ENCODE data around the gene RRP12.
A peak's percentile ranks its signal among the peaks of the same experiment; 100 is the strongest.

The RRP12 gene

GRCh38 chr10:97400665-97401454 is at the start of gene RRP12:
Gene RRP12, minus strand, starts transcription at chr10:97401340. Its CDS starts 109 bp downstream, at chr10:97401231.
- Histone ChIP-seq H3K9me3 (ENCODE audit: low read length) (no peaks in the 10 kb centered on the region), H2AFZ (ENCODE audit: low read depth, low read length) (peak within 1 kb of the TSS; percentile 74), H3K27me3 (ENCODE audit: insufficient read depth, low read length) (no peaks in the 10 kb centered on the region), H3K4me3 (ENCODE audit: low read length) (peak within 1 kb of the TSS; percentile 77), H3K4me1 (ENCODE audit: insufficient read depth, low read length) (peaks cover 8% of the 10 kb centered on the region), H3K36me3 (ENCODE audit: insufficient read depth, low read length) (peaks cover 11% of the 10 kb centered on the region)

GRCh38 chr10:97450828-97451227 is 49.7 kb upstream of the RRP12 start:
- H3K27me3 ChIP-seq (ENCODE audit: insufficient read depth, low read length): no peaks in the 10 kb centered on the region
- H3K36me3 ChIP-seq (ENCODE audit: insufficient read depth, low read length): peaks cover 46% of the 10 kb centered on the region
- H3K4me3 ChIP-seq (ENCODE audit: low read length): no peak overlapping the region
- H2AFZ ChIP-seq (ENCODE audit: low read depth, low read length): no peak overlapping the region
- H3K4me1 ChIP-seq (ENCODE audit: insufficient read depth, low read length): peaks cover 14% of the 10 kb centered on the region
- H3K9me3 ChIP-seq (ENCODE audit: low read length): no peaks in the 10 kb centered on the region

DNA sequence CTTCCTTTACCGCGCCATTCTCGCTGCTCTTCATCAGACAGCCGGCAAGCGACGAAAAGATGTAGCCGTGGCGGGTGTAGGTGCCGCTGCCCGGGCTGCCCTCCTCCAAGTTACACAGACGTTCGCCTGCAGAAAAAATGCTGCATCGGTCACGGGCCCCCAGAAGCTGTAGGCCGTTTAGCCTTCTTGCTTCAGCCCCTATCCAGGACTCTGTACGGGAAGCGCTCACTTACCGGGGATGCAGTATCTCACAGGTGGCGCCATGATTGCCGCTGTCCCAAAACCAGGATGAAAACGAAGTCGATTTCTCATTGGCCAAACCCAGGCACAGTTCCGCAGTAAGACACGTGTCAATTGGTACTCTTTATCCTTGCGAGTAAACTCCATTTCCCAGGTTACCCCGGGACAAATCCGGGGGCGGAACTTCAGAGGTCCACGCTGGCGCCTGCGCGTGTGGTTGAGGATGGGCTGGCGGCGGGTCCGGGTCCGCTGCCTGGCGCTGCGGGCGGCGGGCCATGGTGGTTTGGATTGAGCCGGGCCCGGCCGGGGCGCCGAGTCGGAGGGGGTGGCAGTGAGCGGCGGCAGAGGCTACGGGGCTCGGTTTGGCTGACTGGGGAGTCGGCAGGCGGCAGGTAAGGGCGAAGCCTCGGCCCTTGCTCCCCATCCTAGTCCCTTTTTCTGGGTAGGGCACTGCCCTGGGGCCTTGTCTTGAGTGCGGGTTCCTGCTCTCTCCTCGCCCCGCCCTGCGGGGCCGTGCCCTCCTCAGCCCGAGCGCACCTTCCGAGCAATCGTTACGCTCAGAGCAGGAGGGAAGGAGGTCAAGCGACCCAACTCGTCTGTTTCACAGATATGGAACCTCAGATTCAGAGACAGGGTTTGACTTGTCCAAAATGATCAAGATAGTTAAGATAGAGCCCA is 44.8 kb upstream of the RRP12 start, which contains the start of the genes EXOSC1 and ZDHHC16:
Gene EXOSC1, minus strand, starts transcription at position 285 of the 918 bp plus-strand sequence. Its CDS starts 21 bp downstream, at position 264.
Gene ZDHHC16, plus strand, starts transcription at position 454 of the 918 bp plus-strand sequence. CDS start 5,501 bp downstream, outside the sequence.
- H3K4me1 ChIP-seq (ENCODE audit: insufficient read depth, low read length): peaks cover 22% of the 10 kb centered on the region
- H3K36me3 ChIP-seq (ENCODE audit: insufficient read depth, low read length): peaks cover 14% of the 10 kb centered on the region
- H3K27me3 ChIP-seq (ENCODE audit: insufficient read depth, low read length): no peaks in the 10 kb centered on the region
- no peaks in the 10 kb centered on the region for H3K9me3 ChIP-seq (ENCODE audit: low read length)
- H3K4me3 ChIP-seq (ENCODE audit: low read length): peak within 1 kb of the TSS; percentile 82
- peak within 1 kb of the TSS; percentile 69 for H2AFZ ChIP-seq (ENCODE audit: low read depth, low read length)

- Histone ChIP-seq H3K27me3 (ENCODE audit: insufficient read depth, low read length) (no peaks in the 10 kb centered on the region), H3K4me1 (ENCODE audit: insufficient read depth, low read length) (peaks cover 16% of the 10 kb centered on the region), H3K4me3 (ENCODE audit: low read length) (peak overlapping the region; percentile 82), H2AFZ (ENCODE audit: low read depth, low read length) (peak overlapping the region; percentile 69), H3K9me3 (ENCODE audit: low read length) (no peaks in the 10 kb centered on the region), H3K36me3 (ENCODE audit: insufficient read depth, low read length) (peaks cover 15% of the 10 kb centered on the region)
Measured at GRCh38 chr10:97445357-97445721, 44.2 kb upstream of the RRP12 start.

DNA sequence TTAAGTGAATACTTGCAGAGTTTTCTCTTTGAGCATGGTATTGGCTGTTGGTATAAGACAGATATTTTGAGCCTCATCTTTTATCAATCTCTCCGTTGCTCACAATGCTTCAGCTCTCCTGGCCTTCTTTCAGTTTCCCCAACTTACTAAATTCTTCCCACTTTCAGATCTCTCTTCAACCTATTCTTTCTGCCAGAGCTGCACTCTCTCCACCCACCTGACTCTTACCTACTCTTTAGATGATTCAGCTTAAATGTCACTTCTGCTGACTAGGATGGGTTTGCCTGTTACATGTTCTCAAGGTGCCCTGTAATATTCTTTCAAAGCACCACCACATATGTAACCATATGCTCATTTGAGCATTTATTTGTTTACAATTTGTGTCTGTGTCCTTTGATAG is 43.1 kb upstream of the RRP12 start:
- peaks cover 22% of the 10 kb centered on the region for H3K36me3 ChIP-seq (ENCODE audit: insufficient read depth, low read length)
- no peak overlapping the region for H2AFZ ChIP-seq (ENCODE audit: low read depth, low read length)
- peaks cover 14% of the 10 kb centered on the region for H3K4me1 ChIP-seq (ENCODE audit: insufficient read depth, low read length)
- no peaks in the 10 kb centered on the region for H3K27me3 ChIP-seq (ENCODE audit: insufficient read depth, low read length)
- H3K4me3 ChIP-seq (ENCODE audit: low read length): peak overlapping the region; percentile 4
- no peaks in the 10 kb centered on the region for H3K9me3 ChIP-seq (ENCODE audit: low read length)

DNA sequence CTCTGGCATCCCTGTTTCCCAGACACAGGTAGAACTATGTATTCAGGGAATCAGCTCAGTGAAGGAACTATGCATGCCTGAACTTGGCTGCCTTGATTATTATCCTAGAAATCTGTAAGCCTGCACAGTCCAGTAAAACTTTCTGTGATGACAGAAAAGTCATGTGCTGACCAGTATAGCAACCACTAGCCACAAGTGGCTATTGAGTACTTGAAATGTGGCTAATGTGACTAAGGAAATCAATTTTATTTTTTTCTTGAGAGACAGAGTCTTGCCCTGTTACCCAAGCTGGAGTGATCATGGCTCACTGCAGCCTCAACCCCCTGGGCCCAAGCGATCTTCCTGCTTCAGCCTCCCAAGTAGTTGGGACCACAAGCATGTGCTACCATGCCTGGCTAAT is 41.1 kb upstream of the RRP12 start:
- Histone ChIP-seq H3K4me3 (ENCODE audit: low read length) (no peak overlapping the region), H2AFZ (ENCODE audit: low read depth, low read length) (no peak overlapping the region), H3K36me3 (ENCODE audit: insufficient read depth, low read length) (peaks cover 36% of the 10 kb centered on the region), H3K27me3 (ENCODE audit: insufficient read depth, low read length) (no peaks in the 10 kb centered on the region), H3K4me1 (ENCODE audit: insufficient read depth, low read length) (peaks cover 14% of the 10 kb centered on the region), H3K9me3 (ENCODE audit: low read length) (no peaks in the 10 kb centered on the region)

GRCh38 chr10:97435211-97435610 is 34.1 kb upstream of the RRP12 start:
- no peak overlapping the region for H3K4me3 ChIP-seq (ENCODE audit: low read length)
- no peaks in the 10 kb centered on the region for H3K27me3 ChIP-seq (ENCODE audit: insufficient read depth, low read length)
- no peaks in the 10 kb centered on the region for H3K4me1 ChIP-seq (ENCODE audit: insufficient read depth, low read length)
- peaks cover 75% of the 10 kb centered on the region for H3K36me3 ChIP-seq (ENCODE audit: insufficient read depth, low read length)
- H2AFZ ChIP-seq (ENCODE audit: low read depth, low read length): no peak overlapping the region
- no peaks in the 10 kb centered on the region for H3K9me3 ChIP-seq (ENCODE audit: low read length)

DNA sequence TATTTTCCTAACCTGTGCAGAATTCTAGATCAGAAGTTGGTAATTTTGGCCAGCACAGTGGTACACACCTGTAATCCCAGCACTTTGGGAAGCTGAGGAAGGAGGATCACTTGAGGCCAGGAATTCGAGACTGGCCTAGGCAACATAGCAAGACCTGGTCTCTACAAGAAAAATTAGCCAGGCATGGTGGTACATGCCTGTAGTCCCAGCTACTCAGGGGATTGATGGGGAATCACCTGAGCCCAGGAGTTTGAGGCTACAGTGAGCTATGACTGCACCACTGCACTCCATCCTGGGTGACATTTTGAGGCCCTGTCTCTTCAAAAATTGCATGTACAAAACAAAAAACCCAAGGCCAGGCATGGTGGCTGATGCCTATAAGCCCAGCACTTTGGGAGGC is 33.4 kb upstream of the RRP12 start:
- H3K4me3 ChIP-seq (ENCODE audit: low read length): no peak overlapping the region
- no peaks in the 10 kb centered on the region for H3K27me3 ChIP-seq (ENCODE audit: insufficient read depth, low read length)
- H3K9me3 ChIP-seq (ENCODE audit: low read length): no peaks in the 10 kb centered on the region
- H3K36me3 ChIP-seq (ENCODE audit: insufficient read depth, low read length): peaks cover 75% of the 10 kb centered on the region
- no peaks in the 10 kb centered on the region for H3K4me1 ChIP-seq (ENCODE audit: insufficient read depth, low read length)
- no peak overlapping the region for H2AFZ ChIP-seq (ENCODE audit: low read depth, low read length)

DNA sequence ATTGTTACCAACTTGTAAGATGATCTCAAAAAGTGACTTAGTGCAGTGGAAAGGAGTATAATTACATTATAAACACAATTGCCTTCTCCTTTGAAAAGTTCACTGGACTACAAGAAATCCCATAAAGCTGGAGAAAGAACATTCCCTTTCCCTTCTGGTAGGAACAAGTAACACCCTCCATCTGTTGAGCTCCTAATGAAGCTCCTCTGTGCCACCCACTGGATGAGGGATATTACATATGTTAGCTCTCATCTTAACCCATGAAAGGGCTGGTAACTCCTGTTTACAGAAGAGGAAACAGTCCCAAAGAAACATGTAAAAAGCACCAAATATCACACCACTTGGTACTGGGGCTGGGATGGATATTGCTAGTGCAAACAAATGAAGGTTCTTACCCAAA is 32.9 kb upstream of the RRP12 start:
- Histone ChIP-seq H3K4me1 (ENCODE audit: insufficient read depth, low read length) (peaks cover 2% of the 10 kb centered on the region), H3K27me3 (ENCODE audit: insufficient read depth, low read length) (no peaks in the 10 kb centered on the region), H3K4me3 (ENCODE audit: low read length) (no peak overlapping the region), H2AFZ (ENCODE audit: low read depth, low read length) (no peak overlapping the region), H3K9me3 (ENCODE audit: low read length) (no peaks in the 10 kb centered on the region), H3K36me3 (ENCODE audit: insufficient read depth, low read length) (peaks cover 71% of the 10 kb centered on the region)

DNA sequence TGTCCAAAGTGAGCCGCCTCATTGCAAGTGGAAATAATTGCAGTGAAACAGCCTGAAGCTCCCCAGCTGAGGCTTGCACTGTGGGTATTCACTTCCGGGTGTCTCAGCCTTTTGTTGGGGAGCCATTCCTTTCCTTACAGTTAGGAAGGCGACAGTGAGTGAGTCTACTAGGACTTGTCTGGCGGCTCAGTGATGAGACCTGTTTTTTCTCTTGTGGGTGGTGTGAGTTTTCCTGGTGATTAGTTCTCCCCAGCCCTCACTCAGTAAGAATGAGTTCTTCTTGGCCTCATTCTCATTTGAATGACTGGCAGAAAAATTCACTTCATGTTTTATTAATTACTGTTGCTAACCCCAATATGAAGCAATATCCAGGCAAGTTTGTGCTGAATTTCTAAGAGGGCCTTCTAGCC is 27.4 kb upstream of the RRP12 start:
- no peak overlapping the region for H2AFZ ChIP-seq (ENCODE audit: low read depth, low read length)
- H3K9me3 ChIP-seq (ENCODE audit: low read length): no peaks in the 10 kb centered on the region
- peak overlapping the region; percentile 92 for H3K4me3 ChIP-seq (ENCODE audit: low read length)
- peaks cover 26% of the 10 kb centered on the region for H3K36me3 ChIP-seq (ENCODE audit: insufficient read depth, low read length)
- H3K4me1 ChIP-seq (ENCODE audit: insufficient read depth, low read length): peaks cover 27% of the 10 kb centered on the region
- H3K27me3 ChIP-seq (ENCODE audit: insufficient read depth, low read length): no peaks in the 10 kb centered on the region

- H3K4me1 ChIP-seq (ENCODE audit: insufficient read depth, low read length): peaks cover 27% of the 10 kb centered on the region
- H3K27me3 ChIP-seq (ENCODE audit: insufficient read depth, low read length): no peaks in the 10 kb centered on the region
- H3K9me3 ChIP-seq (ENCODE audit: low read length): no peaks in the 10 kb centered on the region
- no peak overlapping the region for H2AFZ ChIP-seq (ENCODE audit: low read depth, low read length)
- H3K4me3 ChIP-seq (ENCODE audit: low read length): peak overlapping the region; percentile 92
- peaks cover 22% of the 10 kb centered on the region for H3K36me3 ChIP-seq (ENCODE audit: insufficient read depth, low read length)
Measured at GRCh38 chr10:97427571-97428179, 26.5 kb upstream of the RRP12 start.

GRCh38 chr10:97426776-97427570 is 25.8 kb upstream of the RRP12 start:
- no peaks in the 10 kb centered on the region for H3K9me3 ChIP-seq (ENCODE audit: low read length)
- no peak overlapping the region for H2AFZ ChIP-seq (ENCODE audit: low read depth, low read length)
- H3K4me3 ChIP-seq (ENCODE audit: low read length): peak overlapping the region; percentile 92
- H3K27me3 ChIP-seq (ENCODE audit: insufficient read depth, low read length): no peaks in the 10 kb centered on the region
- peaks cover 27% of the 10 kb centered on the region for H3K4me1 ChIP-seq (ENCODE audit: insufficient read depth, low read length)
- peaks cover 19% of the 10 kb centered on the region for H3K36me3 ChIP-seq (ENCODE audit: insufficient read depth, low read length)
